Measurements from ENCODE around the gene NFATC2.
"Not testable (repeated sequence)": the region's sequence is repeated elsewhere in the genome, so short reads cannot be mapped to it uniquely, and the experiment has no call there.

Gene NFATC2

DNA sequence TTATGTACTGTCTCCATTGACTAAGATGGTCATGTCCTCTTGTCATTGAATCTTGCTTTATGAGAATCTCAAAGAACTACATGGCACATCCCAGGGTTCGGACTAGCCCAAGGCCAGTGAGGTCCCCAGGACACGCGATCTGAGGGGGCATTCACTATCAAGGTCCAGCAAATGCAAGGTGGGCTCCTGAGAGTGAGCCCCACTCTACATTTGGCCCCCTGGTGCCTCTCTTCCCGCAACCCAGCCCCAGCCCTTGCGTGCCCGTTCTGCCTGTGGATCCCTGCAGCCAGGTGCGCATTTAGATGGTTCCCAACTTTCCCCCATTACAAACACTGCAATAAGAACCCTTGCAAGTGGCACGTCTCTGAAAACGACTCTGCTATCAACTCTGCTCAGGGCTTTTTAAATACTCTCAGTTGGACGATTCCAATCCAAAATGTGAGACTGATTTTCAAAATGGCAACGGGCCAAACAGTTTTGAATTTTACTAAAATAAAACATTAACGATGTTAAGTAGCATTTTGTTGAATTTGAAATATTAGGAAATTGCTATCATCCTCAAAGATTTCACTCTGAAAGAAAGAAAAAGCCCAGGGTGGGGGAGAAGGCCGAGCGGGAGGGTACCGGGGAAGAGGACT, 59.6 kb downstream of the NFATC2 start:
- TF ChIP-seq, protein P1, sequence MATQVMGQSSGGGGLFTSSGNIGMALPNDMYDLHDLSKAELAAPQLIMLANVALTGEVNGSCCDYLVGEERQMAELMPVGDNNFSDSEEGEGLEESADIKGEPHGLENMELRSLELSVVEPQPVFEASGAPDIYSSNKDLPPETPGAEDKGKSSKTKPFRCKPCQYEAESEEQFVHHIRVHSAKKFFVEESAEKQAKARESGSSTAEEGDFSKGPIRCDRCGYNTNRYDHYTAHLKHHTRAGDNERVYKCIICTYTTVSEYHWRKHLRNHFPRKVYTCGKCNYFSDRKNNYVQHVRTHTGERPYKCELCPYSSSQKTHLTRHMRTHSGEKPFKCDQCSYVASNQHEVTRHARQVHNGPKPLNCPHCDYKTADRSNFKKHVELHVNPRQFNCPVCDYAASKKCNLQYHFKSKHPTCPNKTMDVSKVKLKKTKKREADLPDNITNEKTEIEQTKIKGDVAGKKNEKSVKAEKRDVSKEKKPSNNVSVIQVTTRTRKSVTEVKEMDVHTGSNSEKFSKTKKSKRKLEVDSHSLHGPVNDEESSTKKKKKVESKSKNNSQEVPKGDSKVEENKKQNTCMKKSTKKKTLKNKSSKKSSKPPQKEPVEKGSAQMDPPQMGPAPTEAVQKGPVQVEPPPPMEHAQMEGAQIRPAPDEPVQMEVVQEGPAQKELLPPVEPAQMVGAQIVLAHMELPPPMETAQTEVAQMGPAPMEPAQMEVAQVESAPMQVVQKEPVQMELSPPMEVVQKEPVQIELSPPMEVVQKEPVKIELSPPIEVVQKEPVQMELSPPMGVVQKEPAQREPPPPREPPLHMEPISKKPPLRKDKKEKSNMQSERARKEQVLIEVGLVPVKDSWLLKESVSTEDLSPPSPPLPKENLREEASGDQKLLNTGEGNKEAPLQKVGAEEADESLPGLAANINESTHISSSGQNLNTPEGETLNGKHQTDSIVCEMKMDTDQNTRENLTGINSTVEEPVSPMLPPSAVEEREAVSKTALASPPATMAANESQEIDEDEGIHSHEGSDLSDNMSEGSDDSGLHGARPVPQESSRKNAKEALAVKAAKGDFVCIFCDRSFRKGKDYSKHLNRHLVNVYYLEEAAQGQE (IDR thresholded peaks at IDR 0.05; ENCODE audit: insufficient replicate concordance, low read depth): no peak
- TF ChIP-seq, protein P2, sequence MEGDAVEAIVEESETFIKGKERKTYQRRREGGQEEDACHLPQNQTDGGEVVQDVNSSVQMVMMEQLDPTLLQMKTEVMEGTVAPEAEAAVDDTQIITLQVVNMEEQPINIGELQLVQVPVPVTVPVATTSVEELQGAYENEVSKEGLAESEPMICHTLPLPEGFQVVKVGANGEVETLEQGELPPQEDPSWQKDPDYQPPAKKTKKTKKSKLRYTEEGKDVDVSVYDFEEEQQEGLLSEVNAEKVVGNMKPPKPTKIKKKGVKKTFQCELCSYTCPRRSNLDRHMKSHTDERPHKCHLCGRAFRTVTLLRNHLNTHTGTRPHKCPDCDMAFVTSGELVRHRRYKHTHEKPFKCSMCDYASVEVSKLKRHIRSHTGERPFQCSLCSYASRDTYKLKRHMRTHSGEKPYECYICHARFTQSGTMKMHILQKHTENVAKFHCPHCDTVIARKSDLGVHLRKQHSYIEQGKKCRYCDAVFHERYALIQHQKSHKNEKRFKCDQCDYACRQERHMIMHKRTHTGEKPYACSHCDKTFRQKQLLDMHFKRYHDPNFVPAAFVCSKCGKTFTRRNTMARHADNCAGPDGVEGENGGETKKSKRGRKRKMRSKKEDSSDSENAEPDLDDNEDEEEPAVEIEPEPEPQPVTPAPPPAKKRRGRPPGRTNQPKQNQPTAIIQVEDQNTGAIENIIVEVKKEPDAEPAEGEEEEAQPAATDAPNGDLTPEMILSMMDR (IDR thresholded peaks at IDR 0.05; ENCODE audit: insufficient read depth, low read length): no peak
- no peak for TF ChIP-seq SPI1 (IDR thresholded peaks at IDR 0.05; ENCODE audit: borderline replicate concordance, low read depth)
- no peak for TF ChIP-seq POLR2AphosphoS5 (IDR thresholded peaks at IDR 0.05; ENCODE audit: low read depth)
- no peak for TF ChIP-seq GABPA (IDR thresholded peaks at IDR 0.05; ENCODE audit: low read depth)
- no peak overlapping the region for H3K27ac ChIP-seq (replicated peaks)
- DNase-seq (ENCODE audit: low read depth in 1 of 2, low spot score in 1 of 2): no peak

GRCh38 chr20:51481341-51481914, 61.1 kb downstream of the NFATC2 start:
- no peak for DNase-seq (ENCODE audit: low read depth in 1 of 2, low spot score in 1 of 2)
- no peaks in the 10 kb centered on the region for H3K27me3 ChIP-seq (ENCODE audit: insufficient read depth, poor library complexity, severe bottlenecking)
- no peak overlapping the region for H3K4me3 ChIP-seq (replicated peaks; ENCODE audit: insufficient read depth, low read length)
- no peak overlapping the region for H3K27ac ChIP-seq (replicated peaks)
- no peak for TF ChIP-seq GABPA (IDR thresholded peaks at IDR 0.05; ENCODE audit: low read depth)
- TF ChIP-seq POLR2AphosphoS5 (IDR thresholded peaks at IDR 0.05; ENCODE audit: low read depth): no peak
- TF ChIP-seq, protein P2 (IDR thresholded peaks at IDR 0.05; ENCODE audit: insufficient read depth, low read length): no peak
- TF ChIP-seq SPI1 (IDR thresholded peaks at IDR 0.05; ENCODE audit: borderline replicate concordance, low read depth): no peak
- TF ChIP-seq, protein P1 (IDR thresholded peaks at IDR 0.05; ENCODE audit: insufficient replicate concordance, low read depth): no peak

More for the DNA sequence above, 59.6 kb downstream of the NFATC2 start:
- H3K27me3 ChIP-seq (ENCODE audit: insufficient read depth, poor library complexity, severe bottlenecking): no peaks in the 10 kb centered on the region
- no peak overlapping the region for H3K4me3 ChIP-seq (replicated peaks; ENCODE audit: insufficient read depth, low read length)

DNA sequence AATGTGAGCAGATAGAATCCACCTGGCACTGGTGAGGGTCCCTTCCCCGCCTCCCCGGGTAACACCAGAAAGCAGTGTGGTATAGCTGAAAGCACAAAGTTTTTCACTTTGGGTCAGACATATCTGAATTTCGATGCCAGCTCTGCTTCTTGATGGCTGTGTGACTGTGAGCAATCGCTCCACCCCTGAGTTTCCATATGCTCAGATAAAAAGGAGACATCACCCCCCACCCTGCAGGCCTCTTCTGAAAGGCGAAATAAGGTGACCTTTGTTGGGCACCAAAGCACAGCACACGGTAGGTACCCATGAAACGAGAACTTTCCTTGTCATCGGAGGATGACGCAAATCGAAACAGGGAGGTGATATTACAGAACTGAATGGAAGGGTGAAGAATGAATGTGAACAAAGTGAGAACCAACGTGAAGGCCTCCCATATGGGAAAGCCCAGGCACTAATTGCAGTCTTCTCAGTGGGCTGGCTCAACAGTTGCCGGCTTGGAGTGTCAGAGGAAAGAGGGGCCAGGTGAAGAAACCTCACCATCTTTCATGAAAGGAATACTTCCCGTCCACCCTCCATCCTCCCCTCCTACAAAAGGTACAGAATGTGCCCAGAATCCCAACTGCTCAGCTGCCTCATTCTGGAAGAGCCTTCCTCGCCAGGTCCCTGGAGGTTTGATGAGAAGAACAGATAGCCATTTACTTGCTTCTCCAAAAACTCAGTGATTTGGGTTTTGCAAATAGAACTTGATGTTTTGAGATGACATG, 61.8 kb downstream of the NFATC2 start:
- no peak for DNase-seq (ENCODE audit: low read depth in 1 of 2, low spot score in 1 of 2)
- H3K27ac ChIP-seq (replicated peaks): no peak overlapping the region
- H3K27me3 ChIP-seq (ENCODE audit: insufficient read depth, poor library complexity, severe bottlenecking): no peaks in the 10 kb centered on the region
- H3K4me3 ChIP-seq (replicated peaks; ENCODE audit: insufficient read depth, low read length): no peak overlapping the region
- no peak for TF ChIP-seq GABPA (IDR thresholded peaks at IDR 0.05; ENCODE audit: low read depth)
- TF ChIP-seq, protein P2 (IDR thresholded peaks at IDR 0.05; ENCODE audit: insufficient read depth, low read length): no peak
- TF ChIP-seq POLR2AphosphoS5 (IDR thresholded peaks at IDR 0.05; ENCODE audit: low read depth): no peak
- no peak for TF ChIP-seq SPI1 (IDR thresholded peaks at IDR 0.05; ENCODE audit: borderline replicate concordance, low read depth)
- TF ChIP-seq, protein P1 (IDR thresholded peaks at IDR 0.05; ENCODE audit: insufficient replicate concordance, low read depth): no peak

DNA sequence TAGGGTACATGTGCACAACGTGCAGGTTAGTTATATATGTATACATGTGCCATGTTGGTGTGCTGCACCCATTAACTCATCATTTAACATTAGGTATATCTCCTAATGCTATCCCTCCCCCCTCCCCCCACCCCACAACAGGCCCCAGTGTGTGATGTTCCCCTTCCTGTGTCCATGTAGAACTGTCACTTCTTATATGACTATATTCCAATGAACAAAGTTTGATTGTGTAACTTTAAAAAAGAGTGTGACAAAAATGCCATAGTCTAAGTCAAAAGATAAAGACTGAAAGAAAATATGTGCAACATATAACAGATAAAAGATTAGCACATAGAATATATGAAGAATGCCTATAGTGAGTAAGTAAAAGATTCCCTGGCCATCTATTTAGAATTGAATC, 66.4 kb downstream of the NFATC2 start:
- not testable (repeated sequence) for H3K4me3 ChIP-seq (replicated peaks; ENCODE audit: insufficient read depth, low read length); DNase-seq (ENCODE audit: low read depth in 1 of 2, low spot score in 1 of 2); H3K27ac ChIP-seq (replicated peaks); H3K27me3 ChIP-seq (ENCODE audit: insufficient read depth, poor library complexity, severe bottlenecking)

Measured in HL-60 (cell line).